PC-3 (cell line): ENCODE results near the gene DDOST. TPM values are rescaled to one million over a fixed set of nuclear protein-coding genes. Genes with fewer than 3 reads are reported as not detected.

ENCODE experiments used
- ATAC-seq: fragments of 200-7000 bp; cut with Tn5 transposase; 2 replicates; pipeline ENCODE4 v1.9.1; 2020; ENCODE audit warnings: mild to moderate bottlenecking, moderate library complexity
- BruUV-seq: library from RNA; stranded (reverse); fragments of 400-500 nt; replicated peaks from 2 replicates; lab custom pipeline; 2021; lab: Mats Ljungman, UMichigan
- CTCF ChIA-PET: fragments of 300-600 bp; sonication (Branson Sonifier 250); formaldehyde crosslinking; loops from one replicate; lab custom pipeline; 2022; ENCODE audit warnings: antibody characterized with exemption; lab: Charles Lee
- POLR2A ChIA-PET: fragments of 300-600 bp; sonication (Branson Sonifier 250); formaldehyde crosslinking; loops from one replicate; lab custom pipeline; 2022; ENCODE audit warnings: antibody characterized with exemption; ENCODE audit not compliant: unreplicated experiment; lab: Charles Lee
- DNase-seq: peaks from one replicate; pipeline ENCODE4 v3.0.0-alpha.2; 2015
- H2AFZ ChIP-seq: fragments of 300-600 bp; sonication (generic); 2 replicates; pipeline ENCODE4 v1.6.0; 2016; ENCODE audit warnings: antibody characterized with exemption, low read length
- H3F3A ChIP-seq: fragments of 300-600 bp; sonication (generic); one replicate; pipeline ENCODE4 v1.6.0; 2017; ENCODE audit warnings: antibody characterized with exemption, low read length, control low read depth, mild to moderate bottlenecking; ENCODE audit not compliant: unreplicated experiment
- H3K27ac ChIP-seq: fragments of 300-600 bp; sonication (generic); 2 replicates; pipeline ENCODE4 v1.5.1; 2016; ENCODE audit warnings: mild to moderate bottlenecking, low read length
- H3K27me3 ChIP-seq: fragments of 300-600 bp; sonication (generic); 2 replicates; pipeline ENCODE4 v1.6.1; 2016; ENCODE audit warnings: low read length, mixed read lengths
- H3K36me3 ChIP-seq: fragments of 300-600 bp; sonication (generic); 2 replicates; pipeline ENCODE4 v1.6.1; 2016; ENCODE audit warnings: low read depth, mixed run types, low read length, mixed read lengths
- H3K4me1 ChIP-seq: fragments of 300-600 bp; sonication (generic); 2 replicates; pipeline ENCODE4 v1.5.1; 2016; ENCODE audit warnings: low read length; ENCODE audit not compliant: insufficient read depth
- H3K4me2 ChIP-seq: fragments of 300-600 bp; sonication (generic); 2 replicates; pipeline ENCODE4 v1.6.0; 2016; ENCODE audit warnings: low read length
- H3K4me3 ChIP-seq: fragments of 300-600 bp; sonication (generic); 2 replicates; pipeline ENCODE4 v1.5.1; 2016; ENCODE audit warnings: mild to moderate bottlenecking, low read length, mixed read lengths
- H3K79me2 ChIP-seq: fragments of 300-600 bp; sonication (generic); 2 replicates; pipeline ENCODE4 v1.6.1; 2017; ENCODE audit warnings: low read length, mixed read lengths
- H3K9ac ChIP-seq: fragments of 300-600 bp; sonication (generic); 2 replicates; pipeline ENCODE4 v1.6.0; 2016; ENCODE audit warnings: mild to moderate bottlenecking, low read length
- H3K9me2 ChIP-seq: fragments of 300-600 bp; sonication (generic); replicated peaks from 2 replicates; pipeline ENCODE4 v1.6.1; 2016; ENCODE audit warnings: mixed run types, low read length, mixed read lengths
- H3K9me3 ChIP-seq: fragments of 300-600 bp; sonication (generic); 2 replicates; pipeline ENCODE4 v1.6.1; 2016; ENCODE audit warnings: low read length, mixed read lengths
- H4K20me1 ChIP-seq: fragments of 300-600 bp; sonication (generic); 2 replicates; pipeline ENCODE4 v1.6.1; 2016; ENCODE audit warnings: low read length, mixed read lengths
- EZH2 ChIP-seq: fragments of 300-600 bp; sonication (generic); IDR thresholded peaks from one replicate; pipeline ENCODE4 v1.6.1; 2017; ENCODE audit warnings: antibody characterized with exemption, mild to moderate bottlenecking, low read length; ENCODE audit not compliant: unreplicated experiment
- EZH2phosphoT487 ChIP-seq: fragments of 300-600 bp; sonication (generic); IDR thresholded peaks from 2 replicates; pipeline ENCODE4 v1.6.1; 2018; ENCODE audit warnings: mild to moderate bottlenecking, antibody characterized with exemption, low read length, borderline replicate concordance
- intact Hi-C: fragments of 100-400 bp; cut with micrococcal nuclease; formaldehyde crosslinking; loops from 2 replicates; pipeline ENCODE4 v1.9.0; 2023
- total RNA-seq: library from RNA; depleted of rRNA; stranded (reverse); fragments of >200 nt; gene quantifications from 2 replicates; pipeline ENCODE4 v1.2.3, GENCODE V29; 2014
- TF ChIP-seq, protein P1 (sequence below): fragments of 300-600 bp; sonication (generic); conservative IDR thresholded peaks from 2 replicates; pipeline ENCODE4 v1.5.1; 2017; ENCODE audit warnings: antibody characterized with exemption, low read depth, mild to moderate bottlenecking, low read length

DDOST gene
- total RNA-seq, 1 experiment from 2014 or later: 357 TPM

DNA sequence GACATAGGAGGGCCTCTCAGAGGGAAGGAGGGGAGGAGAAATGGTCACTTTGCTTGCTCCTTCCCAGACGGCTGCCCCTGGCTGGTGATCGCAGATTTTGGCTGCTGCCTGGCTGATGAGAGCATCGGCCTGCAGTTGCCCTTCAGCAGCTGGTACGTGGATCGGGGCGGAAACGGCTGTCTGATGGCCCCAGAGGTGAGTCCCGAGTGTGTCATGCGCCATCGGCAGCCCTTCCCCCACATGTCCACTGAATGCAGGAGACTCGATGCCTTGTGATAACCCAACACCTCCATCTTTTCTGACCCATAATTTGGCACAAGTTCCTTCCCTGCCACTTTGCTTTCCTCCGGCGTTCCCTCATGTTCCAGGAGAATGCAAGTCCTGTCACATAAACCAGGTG is 12.7 kb downstream of the DDOST start:
- no peaks in the 10 kb centered on the region for H3K27me3 ChIP-seq
- no peak for ATAC-seq
- no peaks in the 10 kb centered on the region for H3F3A ChIP-seq
- intact Hi-C loops: no loop called here
- TF ChIP-seq EZH2phosphoT487 (no peak), EZH2 (no peak)
- TF ChIP-seq, protein P1, sequence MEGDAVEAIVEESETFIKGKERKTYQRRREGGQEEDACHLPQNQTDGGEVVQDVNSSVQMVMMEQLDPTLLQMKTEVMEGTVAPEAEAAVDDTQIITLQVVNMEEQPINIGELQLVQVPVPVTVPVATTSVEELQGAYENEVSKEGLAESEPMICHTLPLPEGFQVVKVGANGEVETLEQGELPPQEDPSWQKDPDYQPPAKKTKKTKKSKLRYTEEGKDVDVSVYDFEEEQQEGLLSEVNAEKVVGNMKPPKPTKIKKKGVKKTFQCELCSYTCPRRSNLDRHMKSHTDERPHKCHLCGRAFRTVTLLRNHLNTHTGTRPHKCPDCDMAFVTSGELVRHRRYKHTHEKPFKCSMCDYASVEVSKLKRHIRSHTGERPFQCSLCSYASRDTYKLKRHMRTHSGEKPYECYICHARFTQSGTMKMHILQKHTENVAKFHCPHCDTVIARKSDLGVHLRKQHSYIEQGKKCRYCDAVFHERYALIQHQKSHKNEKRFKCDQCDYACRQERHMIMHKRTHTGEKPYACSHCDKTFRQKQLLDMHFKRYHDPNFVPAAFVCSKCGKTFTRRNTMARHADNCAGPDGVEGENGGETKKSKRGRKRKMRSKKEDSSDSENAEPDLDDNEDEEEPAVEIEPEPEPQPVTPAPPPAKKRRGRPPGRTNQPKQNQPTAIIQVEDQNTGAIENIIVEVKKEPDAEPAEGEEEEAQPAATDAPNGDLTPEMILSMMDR: no peak
- H3K9me2 ChIP-seq: no peaks in the 10 kb centered on the region
- H3K36me3 ChIP-seq: peaks cover 49% of the 10 kb centered on the region
- H2AFZ ChIP-seq: no peak overlapping the region
- CTCF ChIA-PET: interaction anchor here (0.9 kb wide), 1 partner anchor 14 kb away, joined by 3 read pairs; no protein-coding TSS in a partner anchor
- H3K79me2 ChIP-seq: no peaks in the 10 kb centered on the region
- no peak overlapping the region for H3K27ac ChIP-seq
- no peaks in the 10 kb centered on the region for H3K4me1 ChIP-seq
- DNase-seq: no peak
- POLR2A ChIA-PET: no interaction called here
- H3K4me2 ChIP-seq: no peak overlapping the region
- no peaks in the 10 kb centered on the region for H3K9me3 ChIP-seq
- no TSS peak for BruUV-seq
- no peaks in the 10 kb centered on the region for H4K20me1 ChIP-seq
- no peak overlapping the region for H3K9ac ChIP-seq
- H3K4me3 ChIP-seq: no peak overlapping the region

DNA sequence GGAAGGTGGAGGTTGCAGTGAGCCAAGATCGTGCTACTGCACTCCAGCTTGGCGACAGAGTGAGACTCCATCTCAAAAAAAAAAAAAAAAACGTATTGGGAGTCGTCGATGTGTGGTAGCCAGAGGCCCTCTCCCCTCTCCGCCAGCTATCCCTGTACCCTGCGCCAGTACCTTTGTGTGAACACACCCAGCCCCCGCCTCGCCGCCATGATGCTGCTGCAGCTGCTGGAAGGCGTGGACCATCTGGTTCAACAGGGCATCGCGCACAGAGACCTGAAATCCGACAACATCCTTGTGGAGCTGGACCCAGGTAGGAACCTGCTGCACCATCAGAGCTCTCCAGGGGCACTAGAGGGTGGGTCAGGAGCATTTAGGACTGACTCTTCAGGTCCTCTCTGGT is 15.8 kb downstream of the DDOST start:
- no peaks in the 10 kb centered on the region for H3F3A ChIP-seq
- no peak overlapping the region for H3K27ac ChIP-seq
- H4K20me1 ChIP-seq: no peaks in the 10 kb centered on the region
- H3K36me3 ChIP-seq: peaks cover 26% of the 10 kb centered on the region
- H3K9me3 ChIP-seq: no peaks in the 10 kb centered on the region
- no peak overlapping the region for H3K4me3 ChIP-seq
- no peak overlapping the region for H2AFZ ChIP-seq
- ChIA-PET POLR2A (no interaction called here), CTCF (no interaction called here)
- H3K9ac ChIP-seq: no peak overlapping the region
- DNase-seq (no peak), ATAC-seq (no peak)
- no TSS peak for BruUV-seq
- no peaks in the 10 kb centered on the region for H3K9me2 ChIP-seq
- H3K4me2 ChIP-seq: no peak overlapping the region
- no peaks in the 10 kb centered on the region for H3K27me3 ChIP-seq
- no peaks in the 10 kb centered on the region for H3K79me2 ChIP-seq
- TF ChIP-seq EZH2 (no peak), EZH2phosphoT487 (no peak)
- TF ChIP-seq, protein P1: no peak
- no peaks in the 10 kb centered on the region for H3K4me1 ChIP-seq
- intact Hi-C loops: no loop called here

DNA sequence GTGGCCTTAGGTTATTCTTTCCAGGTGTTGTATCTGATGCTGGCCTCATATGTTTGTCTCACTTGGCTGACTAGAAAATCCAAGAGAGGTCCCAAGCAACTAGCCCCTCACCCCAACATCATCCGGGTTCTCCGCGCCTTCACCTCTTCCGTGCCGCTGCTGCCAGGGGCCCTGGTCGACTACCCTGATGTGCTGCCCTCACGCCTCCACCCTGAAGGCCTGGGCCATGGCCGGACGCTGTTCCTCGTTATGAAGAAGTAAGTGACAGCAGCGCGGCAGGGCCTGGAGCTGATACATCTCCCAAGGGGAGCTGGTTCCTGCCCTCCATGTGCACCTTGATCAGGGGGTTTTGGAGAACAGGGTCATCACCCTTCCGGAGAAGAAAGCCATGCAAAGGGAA is 16.8 kb downstream of the DDOST start:
- intact Hi-C loops: no loop called here
- no peak overlapping the region for H3K4me3 ChIP-seq
- CTCF ChIA-PET: no interaction called here
- no peaks in the 10 kb centered on the region for H3F3A ChIP-seq
- H3K36me3 ChIP-seq: peaks cover 29% of the 10 kb centered on the region
- no peaks in the 10 kb centered on the region for H3K4me1 ChIP-seq
- H4K20me1 ChIP-seq: no peaks in the 10 kb centered on the region
- H2AFZ ChIP-seq: no peak overlapping the region
- no peaks in the 10 kb centered on the region for H3K27me3 ChIP-seq
- H3K27ac ChIP-seq: no peak overlapping the region
- no peaks in the 10 kb centered on the region for H3K9me3 ChIP-seq
- no peak for ATAC-seq
- BruUV-seq: no TSS peak
- H3K9ac ChIP-seq: no peak overlapping the region
- TF ChIP-seq EZH2 (no peak), EZH2phosphoT487 (no peak)
- TF ChIP-seq, protein P1: no peak
- H3K4me2 ChIP-seq: no peak overlapping the region
- H3K9me2 ChIP-seq: no peaks in the 10 kb centered on the region
- no peaks in the 10 kb centered on the region for H3K79me2 ChIP-seq
- no peak for DNase-seq
- POLR2A ChIA-PET: no interaction called here
